ENCODE results near the gene CEP41.
"Not testable (repeated sequence)": the region's sequence is repeated elsewhere in the genome, so short reads cannot be mapped to it uniquely, and the experiment has no call there.

Gene CEP41

DNA sequence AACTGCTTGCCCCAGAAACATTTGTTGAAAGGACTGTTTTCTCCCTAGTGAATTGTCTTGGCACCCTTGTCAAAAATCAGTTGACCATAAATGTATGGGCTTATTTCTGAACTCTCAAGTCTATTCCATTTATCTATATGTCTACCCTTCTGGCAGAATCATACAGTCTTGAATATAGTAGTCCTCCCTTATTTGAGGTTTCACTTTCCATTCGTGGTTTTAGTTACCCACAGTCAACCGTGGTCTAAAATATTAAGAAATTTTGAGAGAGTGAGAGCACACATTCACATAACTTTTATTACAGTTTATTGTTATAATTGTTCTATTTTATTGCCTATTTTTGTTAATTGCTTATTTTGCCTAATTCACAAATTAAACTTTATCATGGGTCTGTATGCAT, 17.4 kb upstream of the CEP41 start:
- DNase-seq: no peak

GRCh38 chr7:130454959-130455358, 14.1 kb upstream of the CEP41 start:
- no peak for DNase-seq

- DNase-seq: no peak
Observed at GRCh38 chr7:130452951-130453350, 12.1 kb upstream of the CEP41 start.

GRCh38 chr7:130451344-130451743, 10.5 kb upstream of the CEP41 start:
- not testable (repeated sequence) for DNase-seq

GRCh38 chr7:130446259-130446658, 5.4 kb upstream of the CEP41 start:
- no peak for DNase-seq

- DNase-seq: no peak
Observed at GRCh38 chr7:130444751-130445407, 4.1 kb upstream of the CEP41 start.

DNA sequence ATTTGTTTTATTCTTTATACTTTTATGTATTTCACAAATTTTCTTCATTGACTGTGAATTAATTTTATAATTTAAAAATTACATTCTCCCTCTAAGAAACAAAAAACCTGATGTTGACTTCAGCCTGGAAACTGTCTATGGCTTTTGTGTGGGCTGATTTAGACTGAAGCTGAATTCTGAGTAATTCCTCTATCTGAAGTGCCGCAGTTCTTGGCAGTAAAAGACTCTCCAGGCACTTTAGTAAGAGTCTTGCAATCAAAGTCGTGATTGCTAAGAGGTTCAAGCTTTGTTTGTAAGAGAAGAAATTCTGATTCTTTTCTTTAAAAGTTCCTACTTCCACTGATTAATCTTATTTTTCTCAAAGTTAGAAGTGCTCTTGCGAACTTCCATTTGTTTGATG, 3.4 kb upstream of the CEP41 start:
- DNase-seq: no peak

GRCh38 chr7:130442601-130443000, 1.8 kb upstream of the CEP41 start:
- no peak for DNase-seq

GRCh38 chr7:130441408-130441869, 623 bp upstream of the CEP41 start:
- no peak for DNase-seq

GRCh38 chr7:130436253-130436652, 4.6 kb downstream of the CEP41 start:
- DNase-seq: no peak

DNA sequence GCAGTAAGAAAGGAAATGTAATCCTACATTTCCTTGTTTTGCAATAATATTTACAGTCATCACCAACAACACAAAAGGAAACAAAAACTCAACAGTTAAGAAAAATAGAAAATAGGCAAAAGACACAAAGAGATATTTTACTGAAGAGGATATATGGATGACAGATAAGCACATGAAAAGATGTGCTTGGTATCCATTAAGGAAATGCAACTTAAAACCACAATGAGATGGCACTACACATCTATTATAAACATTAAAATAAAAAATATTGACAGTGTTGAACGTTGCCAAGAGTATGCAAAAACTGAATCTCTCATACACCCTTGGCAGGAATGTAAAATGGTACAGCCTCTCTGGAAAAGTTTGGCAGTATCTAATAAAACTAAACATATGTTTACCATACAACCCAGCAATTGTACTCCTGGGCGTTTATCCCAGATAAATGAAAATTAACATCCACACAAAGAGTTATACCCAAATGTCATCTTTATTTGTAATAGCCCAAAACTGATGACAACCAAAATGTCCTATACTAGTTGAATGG, 5.4 kb downstream of the CEP41 start:
- no peak for DNase-seq

DNA sequence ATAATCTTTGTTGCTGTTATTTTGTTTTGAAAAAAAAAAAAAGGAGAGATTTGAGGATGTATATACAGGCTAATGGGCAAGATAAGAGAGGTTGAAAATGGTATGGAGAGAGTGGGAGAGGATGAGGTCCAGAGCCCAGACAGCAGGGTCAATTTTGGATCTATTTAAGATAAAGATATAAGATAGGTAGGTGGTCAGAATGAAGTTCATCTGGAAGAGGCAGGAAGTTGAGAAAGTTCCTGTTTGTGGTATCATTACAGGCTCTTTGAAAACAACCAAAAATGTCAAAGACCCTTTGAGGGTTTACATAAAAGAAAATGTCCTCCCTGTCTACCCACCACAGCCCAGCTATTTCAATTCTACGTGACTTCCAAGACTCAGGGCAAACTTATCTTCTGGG, 7.5 kb downstream of the CEP41 start:
- no peak for DNase-seq

DNA sequence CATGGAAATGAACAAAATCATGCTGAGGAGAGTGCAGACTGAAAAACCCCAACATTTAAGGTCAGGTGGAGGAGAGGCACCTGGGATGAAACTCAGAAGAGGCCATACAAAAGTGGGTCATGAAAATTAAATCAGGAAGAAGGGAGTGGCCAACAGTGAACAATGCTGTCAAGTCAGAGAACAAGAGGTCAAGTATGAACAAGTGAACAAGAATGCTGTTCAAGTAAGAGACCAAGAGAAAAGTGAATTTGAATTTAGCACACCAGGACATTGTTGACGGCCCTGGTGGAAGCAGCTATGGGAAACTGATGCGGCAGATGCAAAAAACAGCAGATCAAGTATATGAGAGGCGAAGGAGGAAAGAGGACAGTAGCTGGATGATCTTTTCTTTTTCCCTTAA, 7.9 kb downstream of the CEP41 start:
- no peak for DNase-seq

DNA sequence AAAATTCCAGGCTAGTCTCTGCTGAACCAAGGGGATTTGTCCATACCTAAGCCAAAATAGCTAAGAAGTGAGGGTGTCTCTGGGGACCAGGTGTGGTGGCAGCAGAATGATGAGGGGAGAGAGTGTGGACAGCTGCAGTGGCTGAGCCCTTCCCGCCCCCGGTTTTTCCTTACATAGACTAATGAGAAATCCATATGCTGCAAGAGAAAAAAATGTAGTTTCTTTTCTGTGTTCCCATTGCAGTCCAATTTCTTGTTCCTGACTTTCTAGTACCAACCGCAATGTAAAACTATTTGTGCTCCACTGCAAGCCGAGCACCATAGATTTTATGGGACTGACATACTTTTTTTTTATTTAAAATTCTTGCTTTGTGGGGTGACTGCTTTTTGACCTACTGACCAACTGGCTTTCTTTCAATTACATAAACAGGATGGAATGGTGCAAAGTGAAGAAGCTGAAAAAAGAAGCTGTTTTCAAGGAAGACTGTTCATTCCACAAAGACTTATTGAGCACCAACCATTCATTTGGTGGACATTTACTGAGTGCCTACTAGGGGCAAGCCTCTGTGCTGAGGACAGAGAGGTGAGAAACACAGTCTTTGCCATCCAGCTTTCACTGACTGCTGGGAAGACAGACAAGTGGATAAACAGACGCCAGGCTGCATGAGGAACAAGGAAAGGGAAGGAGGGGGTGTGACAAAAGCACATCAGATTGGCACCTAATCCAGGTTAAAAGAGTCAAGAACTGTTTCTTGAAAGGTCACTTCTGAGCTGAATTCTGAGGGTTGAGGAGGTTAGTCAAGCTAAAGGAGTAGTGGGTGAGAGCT, 9.8 kb downstream of the CEP41 start:
- DNase-seq: no peak

DNA sequence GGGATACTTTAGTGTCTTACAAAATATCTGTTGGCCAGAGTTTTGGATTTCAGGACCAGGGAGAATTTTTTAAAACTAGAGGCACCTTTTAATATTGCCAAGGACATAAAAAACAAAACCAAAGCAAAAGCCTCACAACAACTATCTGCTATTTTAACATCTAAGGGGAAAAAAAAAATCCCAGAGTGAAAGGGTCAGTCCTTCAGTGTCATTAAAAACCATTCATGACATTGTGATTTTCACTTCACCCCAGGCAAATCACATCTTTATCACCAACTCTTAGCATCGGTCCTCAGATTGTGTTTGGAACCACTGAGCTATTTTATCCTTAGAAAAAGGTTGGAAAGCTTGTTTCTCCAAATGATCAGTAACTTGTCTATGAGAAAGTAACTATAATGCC, 10.7 kb downstream of the CEP41 start:
- no peak for DNase-seq

DNA sequence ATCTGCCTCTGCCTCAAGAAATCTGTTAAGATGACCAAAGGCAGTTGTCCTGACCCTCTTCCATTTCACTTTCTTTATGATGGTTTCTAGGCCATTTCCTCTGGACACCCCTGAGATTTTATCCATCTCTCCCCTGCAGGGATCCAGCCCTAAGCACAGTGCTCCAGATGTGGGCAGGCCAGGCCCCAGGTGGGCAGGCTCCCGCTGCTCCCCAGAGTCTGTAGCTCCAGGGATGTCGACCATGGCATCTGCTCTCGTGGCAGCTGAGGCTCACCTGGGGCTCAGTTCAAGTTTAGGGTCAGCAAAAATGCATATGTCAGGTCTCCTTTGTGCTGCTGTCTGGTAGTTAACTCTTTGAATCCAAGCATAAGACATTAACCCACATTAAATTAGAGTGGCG, 11.8 kb downstream of the CEP41 start:
- no peak for DNase-seq

- DNase-seq: no peak
Observed at GRCh38 chr7:130426564-130426963, 14.3 kb downstream of the CEP41 start.

DNA sequence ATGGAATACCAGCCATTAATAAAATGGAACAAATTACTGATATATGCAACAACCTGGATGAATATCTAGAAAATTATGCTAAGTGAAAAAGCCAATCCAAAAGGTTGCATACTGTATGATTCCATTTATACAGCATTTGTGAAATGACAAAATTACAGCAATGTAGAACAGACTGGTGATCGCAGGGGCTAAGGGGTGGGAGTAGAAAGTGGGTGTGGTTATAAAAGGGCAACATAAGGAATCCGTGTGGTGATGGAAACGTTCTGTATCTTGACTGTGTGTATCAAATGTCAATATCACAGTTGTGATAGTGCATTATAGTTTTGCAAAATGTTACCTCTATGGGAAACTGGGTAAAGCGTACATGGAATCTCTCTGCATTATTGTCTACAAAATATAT, 15.0 kb downstream of the CEP41 start:
- DNase-seq: no peak

- DNase-seq: no peak
Observed at GRCh38 chr7:130423501-130424037, 17.2 kb downstream of the CEP41 start.

DNA sequence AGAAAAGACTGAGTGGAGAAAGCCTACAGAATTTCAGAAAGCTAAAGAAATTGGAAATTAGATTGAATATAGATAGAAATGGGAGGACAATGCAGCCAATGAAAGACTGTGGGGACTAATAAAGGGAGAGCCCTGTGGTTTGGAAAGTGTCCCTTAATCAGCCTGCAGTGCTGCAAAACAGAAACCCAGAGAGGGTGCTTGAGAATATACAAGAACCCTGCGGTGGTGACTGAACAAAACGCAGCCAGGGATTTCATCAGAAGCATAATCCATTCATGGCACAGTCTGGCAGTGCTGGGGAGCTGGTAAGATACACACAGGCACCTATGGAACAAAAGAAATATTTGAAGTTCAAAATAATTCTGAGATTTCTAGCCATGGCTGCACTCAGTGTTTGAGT, 19.1 kb downstream of the CEP41 start:
- no peak for DNase-seq

GRCh38 chr7:130420943-130421578, 19.8 kb downstream of the CEP41 start:
- no peak for DNase-seq

DNA sequence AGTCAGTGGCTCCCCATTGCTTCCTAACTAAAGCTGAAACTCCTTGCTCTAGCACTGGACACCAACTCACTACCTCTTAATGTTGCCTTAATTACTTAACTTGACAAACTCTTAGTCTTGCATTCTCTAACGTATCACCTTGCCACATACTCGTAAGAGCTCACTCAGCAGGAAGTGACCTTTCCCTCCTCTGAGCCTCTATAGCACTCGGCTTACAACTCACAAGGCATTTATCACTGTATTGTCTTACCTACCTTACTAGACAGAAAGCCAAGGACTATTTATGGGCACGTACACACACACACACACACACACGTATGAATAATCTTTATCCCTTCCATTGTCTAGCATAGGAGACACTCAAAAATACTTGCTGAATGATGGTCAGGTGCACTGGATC, 21.2 kb downstream of the CEP41 start:
- no peak for DNase-seq

DNA sequence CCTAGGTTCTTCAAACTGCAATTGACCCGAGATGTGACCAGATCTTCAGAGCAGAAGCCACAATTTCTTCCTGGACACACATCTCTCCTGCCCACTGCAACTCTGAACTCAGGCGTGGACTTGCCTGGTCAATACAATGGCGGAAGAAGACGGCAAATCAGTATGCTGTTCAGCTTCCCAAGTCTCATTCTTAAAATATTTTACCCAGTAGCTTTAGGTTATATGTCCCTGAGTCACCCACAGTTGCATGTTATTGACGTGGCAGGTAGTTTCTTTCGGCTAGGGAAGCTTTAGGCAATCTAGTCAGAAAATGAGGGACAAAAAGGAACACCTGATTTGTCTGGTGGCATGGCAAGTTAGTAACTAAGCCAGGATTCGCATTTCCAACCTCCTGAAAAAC, 22.5 kb downstream of the CEP41 start:
- DNase-seq: no peak

DNA sequence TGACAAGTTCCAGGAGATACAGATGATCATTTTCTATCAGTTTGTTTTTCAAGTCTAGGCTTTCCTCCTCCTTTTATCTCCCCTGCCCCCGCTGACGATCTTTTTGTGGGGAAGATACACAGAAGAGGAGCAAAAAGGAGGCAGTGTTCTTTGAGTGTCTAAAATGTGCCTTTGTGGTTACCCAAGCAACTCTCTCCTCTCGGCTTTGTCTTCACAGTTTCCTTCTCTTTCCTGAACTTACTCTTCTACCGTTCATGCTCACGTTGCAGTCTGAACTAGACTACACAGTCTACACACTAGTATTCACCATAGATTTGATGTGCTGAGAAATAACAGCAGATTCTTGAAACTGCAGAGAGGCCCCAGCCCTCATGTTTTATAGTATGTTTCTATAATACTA, 23.6 kb downstream of the CEP41 start:
- no peak for DNase-seq
